ENCODE results near the gene CEP350.

GRCh38 chr1:180112984-180113647 is 158.5 kb downstream of the CEP350 start:
- TF ChIP-seq EZH2 (IDR thresholded peaks at IDR 0.05; ENCODE audit: borderline replicate concordance, low read length): no peak
- TF ChIP-seq CTCF (IDR thresholded peaks at IDR 0.05; ENCODE audit: low read length): no peak
